GM23338 (cell line): ENCODE measurements around the gene TULP3. TPM values are rescaled to one million over a fixed set of nuclear protein-coding genes. Genes with fewer than 3 reads are reported as not detected.

Source experiments
- ATAC-seq: fragments of 200-7000 bp; cut with Tn5 transposase; 3 replicates; pipeline ENCODE4 v1.9.1; 2020
- DNase-seq: peaks from one replicate; pipeline ENCODE4 v3.0.0-alpha.2; 2015; ENCODE audit warnings: low spot score
- H2AFZ ChIP-seq: fragments of 200-600 bp; sonication (generic); 2 replicates; pipeline ENCODE4 v1.8.0; 2016; ENCODE audit warnings: antibody characterized with exemption, mild to moderate bottlenecking, moderate library complexity
- H3F3A ChIP-seq: fragments of 200-600 bp; sonication (generic); replicated peaks from 2 replicates; pipeline ENCODE4 v1.8.0; 2017; ENCODE audit warnings: antibody characterized with exemption, mixed run types, low read depth
- H3K27ac ChIP-seq: fragments of 200-600 bp; sonication (generic); 2 replicates; pipeline ENCODE4 v1.6.1; 2016; ENCODE audit warnings: low read depth
- H3K27me3 ChIP-seq: fragments of 200-600 bp; sonication (generic); 2 replicates; pipeline ENCODE4 v1.8.0; 2016; ENCODE audit warnings: mild to moderate bottlenecking, mixed run types, moderate library complexity; ENCODE audit not compliant: insufficient read depth
- H3K36me3 ChIP-seq: fragments of 200-600 bp; sonication (generic); 2 replicates; pipeline ENCODE4 v1.8.0; 2016; ENCODE audit warnings: mild to moderate bottlenecking; ENCODE audit not compliant: insufficient read depth
- H3K4me1 ChIP-seq: fragments of 200-600 bp; sonication (generic); 2 replicates; pipeline ENCODE4 v1.8.0; 2016; ENCODE audit warnings: mild to moderate bottlenecking, moderate library complexity; ENCODE audit not compliant: insufficient read depth
- H3K4me2 ChIP-seq: fragments of 200-600 bp; sonication (generic); 2 replicates; pipeline ENCODE4 v1.7.1; 2017; ENCODE audit warnings: mixed run types
- H3K4me3 ChIP-seq: fragments of 200-600 bp; sonication (generic); 2 replicates; pipeline ENCODE4 v1.6.1; 2016; ENCODE audit warnings: mixed run types
- H3K79me2 ChIP-seq: fragments of 200-600 bp; sonication (generic); replicated peaks from 2 replicates; pipeline ENCODE4 v1.8.0; 2017; ENCODE audit warnings: mild to moderate bottlenecking; ENCODE audit not compliant: insufficient read depth
- H3K9me2 ChIP-seq: fragments of 200-600 bp; sonication (generic); 2 replicates; pipeline ENCODE4 v1.8.0; 2017; ENCODE audit not compliant: insufficient read depth
- H4K20me1 ChIP-seq: fragments of 200-600 bp; sonication (generic); replicated peaks from 2 replicates; pipeline ENCODE4 v1.8.0; 2017; ENCODE audit warnings: mild to moderate bottlenecking; ENCODE audit not compliant: insufficient read depth
- H3K27ac Mint-ChIP-seq: 2 replicates; pipeline ENCODE4 v1.8.0; 2020; ENCODE audit warnings: inconsistent platforms, mild to moderate bottlenecking, moderate library complexity, mixed read lengths
- H3K27me3 Mint-ChIP-seq: 3 replicates; pipeline ENCODE4 v1.8.0; 2022; ENCODE audit warnings: low read depth, mild to moderate bottlenecking, moderate library complexity, mixed read lengths, inconsistent platforms; ENCODE audit not compliant: insufficient read depth, poor library complexity
- H3K36me3 Mint-ChIP-seq: 3 replicates; pipeline ENCODE4 v1.8.0; 2021; ENCODE audit warnings: low read depth, mild to moderate bottlenecking, inconsistent platforms, moderate library complexity, mixed read lengths
- H3K4me1 Mint-ChIP-seq: 3 replicates; pipeline ENCODE4 v1.8.0; 2020; ENCODE audit warnings: mild to moderate bottlenecking, inconsistent platforms, mixed read lengths
- H3K4me3 Mint-ChIP-seq: 3 replicates; pipeline ENCODE4 v1.8.0; 2021; ENCODE audit warnings: moderate library complexity, mild to moderate bottlenecking, inconsistent platforms, mixed read lengths
- H3K9me3 Mint-ChIP-seq: 3 replicates; pipeline ENCODE4 v1.8.0; 2020; ENCODE audit warnings: moderate library complexity, mild to moderate bottlenecking, inconsistent platforms, mixed read lengths
- EZH2 ChIP-seq: fragments of 200-600 bp; sonication (generic); IDR thresholded peaks from one replicate; pipeline ENCODE4 v1.8.0; 2017; ENCODE audit warnings: antibody characterized with exemption, mild to moderate bottlenecking, low read depth; ENCODE audit not compliant: unreplicated experiment
- EZH2phosphoT487 ChIP-seq: fragments of 200-600 bp; sonication (generic); IDR thresholded peaks from one replicate; pipeline ENCODE4 v1.8.1; 2018; ENCODE audit warnings: antibody characterized with exemption; ENCODE audit not compliant: unreplicated experiment
- NANOG ChIP-seq: IDR thresholded peaks from 2 replicates; pipeline ENCODE4 v1.6.1; 2016; ENCODE audit warnings: antibody characterized with exemption, borderline replicate concordance
- POLR2AphosphoS5 ChIP-seq: IDR thresholded peaks from 2 replicates; pipeline ENCODE4 v1.6.1; 2016; ENCODE audit warnings: antibody characterized with exemption, low read depth
- ZNF114 ChIP-seq: fragments of 250-450 bp; sonication (Bioruptor Pico); IDR thresholded peaks from 2 replicates; pipeline ENCODE4 v1.5.0; 2020; ENCODE audit warnings: mild to moderate bottlenecking, moderate library complexity
- ZNF331 ChIP-seq: fragments of 250-450 bp; sonication (Bioruptor Pico); IDR thresholded peaks from 2 replicates; pipeline ENCODE4 v1.5.0; 2020; ENCODE audit warnings: low read depth, mild to moderate bottlenecking, moderate library complexity
- polyA plus RNA-seq: library from polyadenylated mRNA; unstranded; fragments of >200 nt; fragmentation: Nextera tagmentation; extraction: Ambion mirVana; gene quantifications from 2 replicates; pipeline ENCODE4 v1.2.1, GENCODE V29; 2016
- total RNA-seq: library from RNA; depleted of rRNA; stranded (reverse); fragments of >200 nt; shearing (Covaris generic); gene quantifications from 2 replicates; pipeline ENCODE4 v1.2.3, GENCODE V29; 2014
- TF ChIP-seq, protein P1 (sequence below): IDR thresholded peaks from one replicate; pipeline ENCODE4 v1.6.1; 2018; ENCODE audit warnings: antibody characterized with exemption; ENCODE audit not compliant: unreplicated experiment
- TF ChIP-seq, protein P2 (sequence below): fragments of 250-450 bp; sonication (Bioruptor Pico); IDR thresholded peaks from 2 replicates; pipeline ENCODE4 v1.5.0; 2020; ENCODE audit warnings: mild to moderate bottlenecking, moderate library complexity
- TF ChIP-seq, protein P3 (sequence below): IDR thresholded peaks from 2 replicates; pipeline ENCODE4 v1.6.1; 2016; ENCODE audit warnings: antibody characterized with exemption

Gene TULP3
- total and polyA plus RNA-seq, 2 experiments from 2014 or later = 15.1 to 18.8 TPM

DNA sequence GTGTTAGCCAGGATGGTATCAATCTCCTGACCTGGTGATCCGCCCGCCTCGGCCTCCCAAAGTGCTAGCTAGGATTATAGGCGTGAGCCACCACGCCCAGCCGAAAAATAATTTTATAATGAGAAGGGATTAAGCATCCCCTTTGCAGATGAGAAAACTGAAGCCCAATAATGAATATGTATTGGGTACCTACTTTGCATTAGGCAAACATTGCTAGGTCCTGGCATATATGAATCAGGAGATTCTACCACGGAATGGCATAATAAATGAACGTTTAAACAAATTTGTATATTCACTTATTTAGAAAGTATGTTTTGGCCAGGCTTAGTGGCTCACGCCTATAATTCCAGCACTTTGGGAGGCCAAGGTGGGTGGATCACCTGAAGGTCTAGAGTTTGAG, 32.4 kb downstream of the TULP3 start (continued):
- TF ChIP-seq, protein P1, sequence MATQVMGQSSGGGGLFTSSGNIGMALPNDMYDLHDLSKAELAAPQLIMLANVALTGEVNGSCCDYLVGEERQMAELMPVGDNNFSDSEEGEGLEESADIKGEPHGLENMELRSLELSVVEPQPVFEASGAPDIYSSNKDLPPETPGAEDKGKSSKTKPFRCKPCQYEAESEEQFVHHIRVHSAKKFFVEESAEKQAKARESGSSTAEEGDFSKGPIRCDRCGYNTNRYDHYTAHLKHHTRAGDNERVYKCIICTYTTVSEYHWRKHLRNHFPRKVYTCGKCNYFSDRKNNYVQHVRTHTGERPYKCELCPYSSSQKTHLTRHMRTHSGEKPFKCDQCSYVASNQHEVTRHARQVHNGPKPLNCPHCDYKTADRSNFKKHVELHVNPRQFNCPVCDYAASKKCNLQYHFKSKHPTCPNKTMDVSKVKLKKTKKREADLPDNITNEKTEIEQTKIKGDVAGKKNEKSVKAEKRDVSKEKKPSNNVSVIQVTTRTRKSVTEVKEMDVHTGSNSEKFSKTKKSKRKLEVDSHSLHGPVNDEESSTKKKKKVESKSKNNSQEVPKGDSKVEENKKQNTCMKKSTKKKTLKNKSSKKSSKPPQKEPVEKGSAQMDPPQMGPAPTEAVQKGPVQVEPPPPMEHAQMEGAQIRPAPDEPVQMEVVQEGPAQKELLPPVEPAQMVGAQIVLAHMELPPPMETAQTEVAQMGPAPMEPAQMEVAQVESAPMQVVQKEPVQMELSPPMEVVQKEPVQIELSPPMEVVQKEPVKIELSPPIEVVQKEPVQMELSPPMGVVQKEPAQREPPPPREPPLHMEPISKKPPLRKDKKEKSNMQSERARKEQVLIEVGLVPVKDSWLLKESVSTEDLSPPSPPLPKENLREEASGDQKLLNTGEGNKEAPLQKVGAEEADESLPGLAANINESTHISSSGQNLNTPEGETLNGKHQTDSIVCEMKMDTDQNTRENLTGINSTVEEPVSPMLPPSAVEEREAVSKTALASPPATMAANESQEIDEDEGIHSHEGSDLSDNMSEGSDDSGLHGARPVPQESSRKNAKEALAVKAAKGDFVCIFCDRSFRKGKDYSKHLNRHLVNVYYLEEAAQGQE = no peak

DNA sequence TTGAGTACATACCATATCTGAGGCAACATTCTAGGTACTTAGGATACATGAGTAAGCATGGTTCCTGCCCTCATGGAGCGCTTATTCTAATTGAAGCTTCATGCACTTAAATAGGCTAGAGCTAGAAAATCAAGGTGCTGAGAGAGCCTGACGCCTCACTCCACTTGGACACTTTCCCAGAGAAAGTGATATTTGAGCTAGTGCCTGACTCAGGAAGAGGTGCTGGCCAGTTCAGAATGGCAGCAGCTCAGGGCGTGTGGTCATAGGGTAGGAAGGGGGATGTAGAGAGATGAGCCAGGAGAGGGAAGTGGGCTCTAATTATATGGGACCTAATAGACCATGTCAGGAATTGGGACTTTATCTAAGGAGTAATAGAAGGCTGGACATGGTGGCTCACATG, 33.3 kb downstream of the TULP3 start:
- TF ChIP-seq, protein P2, sequence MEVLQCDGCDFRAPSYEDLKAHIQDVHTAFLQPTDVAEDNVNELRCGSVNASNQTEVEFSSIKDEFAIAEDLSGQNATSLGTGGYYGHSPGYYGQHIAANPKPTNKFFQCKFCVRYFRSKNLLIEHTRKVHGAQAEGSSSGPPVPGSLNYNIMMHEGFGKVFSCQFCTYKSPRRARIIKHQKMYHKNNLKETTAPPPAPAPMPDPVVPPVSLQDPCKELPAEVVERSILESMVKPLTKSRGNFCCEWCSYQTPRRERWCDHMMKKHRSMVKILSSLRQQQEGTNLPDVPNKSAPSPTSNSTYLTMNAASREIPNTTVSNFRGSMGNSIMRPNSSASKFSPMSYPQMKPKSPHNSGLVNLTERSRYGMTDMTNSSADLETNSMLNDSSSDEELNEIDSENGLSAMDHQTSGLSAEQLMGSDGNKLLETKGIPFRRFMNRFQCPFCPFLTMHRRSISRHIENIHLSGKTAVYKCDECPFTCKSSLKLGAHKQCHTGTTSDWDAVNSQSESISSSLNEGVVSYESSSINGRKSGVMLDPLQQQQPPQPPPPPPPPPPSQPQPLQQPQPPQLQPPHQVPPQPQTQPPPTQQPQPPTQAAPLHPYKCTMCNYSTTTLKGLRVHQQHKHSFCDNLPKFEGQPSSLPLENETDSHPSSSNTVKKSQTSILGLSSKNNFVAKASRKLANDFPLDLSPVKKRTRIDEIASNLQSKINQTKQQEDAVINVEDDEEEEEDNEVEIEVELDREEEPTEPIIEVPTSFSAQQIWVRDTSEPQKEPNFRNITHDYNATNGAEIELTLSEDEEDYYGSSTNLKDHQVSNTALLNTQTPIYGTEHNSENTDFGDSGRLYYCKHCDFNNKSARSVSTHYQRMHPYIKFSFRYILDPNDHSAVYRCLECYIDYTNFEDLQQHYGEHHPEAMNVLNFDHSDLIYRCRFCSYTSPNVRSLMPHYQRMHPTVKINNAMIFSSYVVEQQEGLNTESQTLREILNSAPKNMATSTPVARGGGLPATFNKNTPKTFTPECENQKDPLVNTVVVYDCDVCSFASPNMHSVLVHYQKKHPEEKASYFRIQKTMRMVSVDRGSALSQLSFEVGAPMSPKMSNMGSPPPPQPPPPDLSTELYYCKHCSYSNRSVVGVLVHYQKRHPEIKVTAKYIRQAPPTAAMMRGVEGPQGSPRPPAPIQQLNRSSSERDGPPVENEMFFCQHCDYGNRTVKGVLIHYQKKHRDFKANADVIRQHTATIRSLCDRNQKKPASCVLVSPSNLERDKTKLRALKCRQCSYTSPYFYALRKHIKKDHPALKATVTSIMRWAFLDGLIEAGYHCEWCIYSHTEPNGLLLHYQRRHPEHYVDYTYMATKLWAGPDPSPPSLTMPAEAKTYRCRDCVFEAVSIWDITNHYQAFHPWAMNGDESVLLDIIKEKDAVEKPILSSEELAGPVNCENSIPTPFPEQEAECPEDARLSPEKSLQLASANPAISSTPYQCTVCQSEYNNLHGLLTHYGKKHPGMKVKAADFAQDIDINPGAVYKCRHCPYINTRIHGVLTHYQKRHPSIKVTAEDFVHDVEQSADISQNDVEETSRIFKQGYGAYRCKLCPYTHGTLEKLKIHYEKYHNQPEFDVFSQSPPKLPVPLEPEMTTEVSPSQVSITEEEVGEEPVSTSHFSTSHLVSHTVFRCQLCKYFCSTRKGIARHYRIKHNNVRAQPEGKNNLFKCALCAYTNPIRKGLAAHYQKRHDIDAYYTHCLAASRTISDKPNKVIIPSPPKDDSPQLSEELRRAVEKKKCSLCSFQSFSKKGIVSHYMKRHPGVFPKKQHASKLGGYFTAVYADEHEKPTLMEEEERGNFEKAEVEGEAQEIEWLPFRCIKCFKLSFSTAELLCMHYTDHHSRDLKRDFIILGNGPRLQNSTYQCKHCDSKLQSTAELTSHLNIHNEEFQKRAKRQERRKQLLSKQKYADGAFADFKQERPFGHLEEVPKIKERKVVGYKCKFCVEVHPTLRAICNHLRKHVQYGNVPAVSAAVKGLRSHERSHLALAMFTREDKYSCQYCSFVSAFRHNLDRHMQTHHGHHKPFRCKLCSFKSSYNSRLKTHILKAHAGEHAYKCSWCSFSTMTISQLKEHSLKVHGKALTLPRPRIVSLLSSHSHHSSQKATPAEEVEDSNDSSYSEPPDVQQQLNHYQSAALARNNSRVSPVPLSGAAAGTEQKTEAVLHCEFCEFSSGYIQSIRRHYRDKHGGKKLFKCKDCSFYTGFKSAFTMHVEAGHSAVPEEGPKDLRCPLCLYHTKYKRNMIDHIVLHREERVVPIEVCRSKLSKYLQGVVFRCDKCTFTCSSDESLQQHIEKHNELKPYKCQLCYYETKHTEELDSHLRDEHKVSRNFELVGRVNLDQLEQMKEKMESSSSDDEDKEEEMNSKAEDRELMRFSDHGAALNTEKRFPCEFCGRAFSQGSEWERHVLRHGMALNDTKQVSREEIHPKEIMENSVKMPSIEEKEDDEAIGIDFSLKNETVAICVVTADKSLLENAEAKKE (CRISPR knock-in tag) = no peak
- no peak for TF ChIP-seq EZH2phosphoT487
- TF ChIP-seq, protein P1 = no peak
- TF ChIP-seq EZH2 = no peak
- TF ChIP-seq, protein P3, sequence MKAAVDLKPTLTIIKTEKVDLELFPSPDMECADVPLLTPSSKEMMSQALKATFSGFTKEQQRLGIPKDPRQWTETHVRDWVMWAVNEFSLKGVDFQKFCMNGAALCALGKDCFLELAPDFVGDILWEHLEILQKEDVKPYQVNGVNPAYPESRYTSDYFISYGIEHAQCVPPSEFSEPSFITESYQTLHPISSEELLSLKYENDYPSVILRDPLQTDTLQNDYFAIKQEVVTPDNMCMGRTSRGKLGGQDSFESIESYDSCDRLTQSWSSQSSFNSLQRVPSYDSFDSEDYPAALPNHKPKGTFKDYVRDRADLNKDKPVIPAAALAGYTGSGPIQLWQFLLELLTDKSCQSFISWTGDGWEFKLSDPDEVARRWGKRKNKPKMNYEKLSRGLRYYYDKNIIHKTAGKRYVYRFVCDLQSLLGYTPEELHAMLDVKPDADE = no peak
- TF ChIP-seq ZNF114 (CRISPR knock-in tag) = no peak
- TF ChIP-seq POLR2AphosphoS5 = no peak
- TF ChIP-seq NANOG = no peak
- no peak for TF ChIP-seq ZNF331 (CRISPR knock-in tag)
- Histone ChIP-seq H3K4me3 (no peak overlapping the region), H3K9me2 (0 out of 2 replicates have a peak, but pooled peaks cover 4% of the 10 kb centered on the region), H3K27me3 (no peaks in the 10 kb centered on the region), H3K4me1 (peaks cover 17% of the 10 kb centered on the region), H2AFZ (no peak overlapping the region), H3K79me2 (no peaks in the 10 kb centered on the region), H4K20me1 (no peaks in the 10 kb centered on the region), H3K36me3 (no peaks in the 10 kb centered on the region), H3K4me2 (no peak overlapping the region), H3K27ac (no peak overlapping the region), H3F3A (no peaks in the 10 kb centered on the region; the same call in 1 of the 2 replicates)
- H3K36me3 Mint-ChIP-seq = peaks cover 28% of the 10 kb centered on the region
- H3K9me3 Mint-ChIP-seq = no peaks in the 10 kb centered on the region
- peaks cover 15% of the 10 kb centered on the region for H3K4me1 Mint-ChIP-seq
- H3K27ac Mint-ChIP-seq = no peak overlapping the region
- H3K27me3 Mint-ChIP-seq = no peaks in the 10 kb centered on the region
- ATAC-seq = no peak
- H3K4me3 Mint-ChIP-seq = no peak overlapping the region
- DNase-seq = no peak
